ENCODE measurements around the gene PSORS1C1.

The PSORS1C1 gene

GRCh38 chr6:31175971-31176370 is 61.4 kb downstream of the PSORS1C1 start:
- DNase-seq (ENCODE audit: low read depth in 1 of 2, low spot score in 1 of 2): no peak
- Histone ChIP-seq H3K27me3 (ENCODE audit: insufficient read depth, poor library complexity, severe bottlenecking) (no peaks in the 10 kb centered on the region), H3K27ac (replicated peaks) (no peak overlapping the region), H3K4me3 (replicated peaks; ENCODE audit: insufficient read depth, low read length) (no peak overlapping the region)
- no peak for TF ChIP-seq SPI1 (IDR thresholded peaks at IDR 0.05; ENCODE audit: borderline replicate concordance, low read depth)
- TF ChIP-seq REST (IDR thresholded peaks at IDR 0.05; ENCODE audit: insufficient replicate concordance, low read depth): no peak
- TF ChIP-seq GABPA (IDR thresholded peaks at IDR 0.05; ENCODE audit: low read depth): no peak
- no peak for TF ChIP-seq POLR2AphosphoS5 (IDR thresholded peaks at IDR 0.05; ENCODE audit: low read depth)
- TF ChIP-seq CTCF (IDR thresholded peaks at IDR 0.05; ENCODE audit: insufficient read depth, low read length): no peak

- no peak overlapping the region for H3K27ac ChIP-seq (replicated peaks)
- TF ChIP-seq SPI1 (IDR thresholded peaks at IDR 0.05; ENCODE audit: borderline replicate concordance, low read depth): no peak
- TF ChIP-seq GABPA (IDR thresholded peaks at IDR 0.05; ENCODE audit: low read depth): no peak
- no peak for TF ChIP-seq CTCF (IDR thresholded peaks at IDR 0.05; ENCODE audit: insufficient read depth, low read length)
- no peak for TF ChIP-seq REST (IDR thresholded peaks at IDR 0.05; ENCODE audit: insufficient replicate concordance, low read depth)
- TF ChIP-seq POLR2AphosphoS5 (IDR thresholded peaks at IDR 0.05; ENCODE audit: low read depth): no peak
- no peak overlapping the region for H3K4me3 ChIP-seq (replicated peaks; ENCODE audit: insufficient read depth, low read length)
- DNase-seq (ENCODE audit: low read depth in 1 of 2, low spot score in 1 of 2): no peak
- no peaks in the 10 kb centered on the region for H3K27me3 ChIP-seq (ENCODE audit: insufficient read depth, poor library complexity, severe bottlenecking)
These were observed 63.8 kb downstream of the PSORS1C1 start for GRCh38 chr6:31178143-31179041.

- Histone ChIP-seq H3K27ac (replicated peaks) (no peak overlapping the region), H3K27me3 (ENCODE audit: insufficient read depth, poor library complexity, severe bottlenecking) (no peaks in the 10 kb centered on the region), H3K4me3 (replicated peaks; ENCODE audit: insufficient read depth, low read length) (no peak overlapping the region)
- TF ChIP-seq POLR2AphosphoS5 (IDR thresholded peaks at IDR 0.05; ENCODE audit: low read depth): no peak
- DNase-seq (ENCODE audit: low read depth in 1 of 2, low spot score in 1 of 2): no peak
These were observed 64.4 kb downstream of the PSORS1C1 start for GRCh38 chr6:31179042-31179386.

GRCh38 chr6:31179896-31180295 is 65.3 kb downstream of the PSORS1C1 start:
- Histone ChIP-seq H3K27ac (replicated peaks) (no peak overlapping the region), H3K4me3 (replicated peaks; ENCODE audit: insufficient read depth, low read length) (no peak overlapping the region), H3K27me3 (ENCODE audit: insufficient read depth, poor library complexity, severe bottlenecking) (no peaks in the 10 kb centered on the region)
- TF ChIP-seq GABPA (IDR thresholded peaks at IDR 0.05; ENCODE audit: low read depth) (no peak), SPI1 (IDR thresholded peaks at IDR 0.05; ENCODE audit: borderline replicate concordance, low read depth) (no peak), CTCF (IDR thresholded peaks at IDR 0.05; ENCODE audit: insufficient read depth, low read length) (no peak), REST (IDR thresholded peaks at IDR 0.05; ENCODE audit: insufficient replicate concordance, low read depth) (no peak), POLR2AphosphoS5 (IDR thresholded peaks at IDR 0.05; ENCODE audit: low read depth) (no peak)
- DNase-seq (ENCODE audit: low read depth in 1 of 2, low spot score in 1 of 2): no peak

Data from HL-60 (cell line).